Type B pancreatic cell (in vitro differentiated cells): ENCODE measurements around the gene PDPN. TPM values are rescaled to one million over a fixed set of nuclear protein-coding genes. Genes with fewer than 3 reads are reported as not detected.

Experiments used
- DNase-seq: peaks from one replicate; pipeline ENCODE4 v3.0.0; 2021; ENCODE audit warnings: mixed read lengths; ENCODE audit not compliant: unreplicated experiment; ENCODE audit errors: extremely low spot score
- H3K27ac Mint-ChIP-seq: 2 replicates; pipeline ENCODE4 v1.8.0; 2021; ENCODE audit warnings: mild to moderate bottlenecking, mixed read lengths
- H3K27me3 Mint-ChIP-seq: 2 replicates; pipeline ENCODE4 v1.8.0; 2021; ENCODE audit warnings: mixed read lengths
- H3K36me3 Mint-ChIP-seq: 2 replicates; pipeline ENCODE4 v1.8.0; 2021; ENCODE audit warnings: mixed read lengths
- H3K4me1 Mint-ChIP-seq: one replicate; pipeline ENCODE4 v1.8.0; 2021; ENCODE audit warnings: mixed read lengths; ENCODE audit not compliant: unreplicated experiment
- H3K4me3 Mint-ChIP-seq: 2 replicates; pipeline ENCODE4 v1.8.0; 2021; ENCODE audit warnings: mild to moderate bottlenecking, mixed read lengths
- H3K9me3 Mint-ChIP-seq: 2 replicates; pipeline ENCODE4 v1.8.0; 2021; ENCODE audit warnings: mixed read lengths
- total RNA-seq: library from RNA; stranded (reverse); gene quantifications from 2 replicates; pipeline ENCODE4 v1.2.1, GENCODE V29; 2021; ENCODE audit warnings: low replicate concordance
- TF ChIP-seq, protein P1 (sequence below): fragments of 200-600 bp; sonication (generic); conservative IDR thresholded peaks from 2 replicates; pipeline ENCODE4 v1.5.0; 2021; ENCODE audit warnings: antibody characterized with exemption, mild to moderate bottlenecking

Gene PDPN
- total RNA-seq, 1 donor from 2014 or later, result 24.2 TPM

DNA sequence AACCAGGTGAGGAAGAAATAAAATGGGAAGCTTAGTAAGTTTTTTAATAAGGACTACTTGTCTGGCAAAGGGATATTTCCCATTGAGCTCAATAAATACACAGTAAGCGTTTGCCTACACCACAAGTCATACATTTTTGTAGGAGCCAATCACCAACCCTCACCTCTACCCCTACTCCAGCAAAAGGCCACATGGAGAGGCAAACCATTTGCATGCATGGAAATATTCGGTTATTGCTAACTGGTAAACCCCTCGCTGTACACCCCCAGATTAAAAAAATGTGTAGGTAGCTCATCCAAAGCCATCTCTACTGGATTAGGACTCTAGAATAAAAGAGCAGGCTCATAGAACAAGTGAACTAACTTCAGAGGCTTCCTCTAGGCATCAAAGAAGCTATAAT is 21.1 kb downstream of the PDPN start:
- H3K4me3 Mint-ChIP-seq, result no peak overlapping the region
- no peaks in the 10 kb centered on the region for H3K27me3 Mint-ChIP-seq
- TF ChIP-seq, protein P1, sequence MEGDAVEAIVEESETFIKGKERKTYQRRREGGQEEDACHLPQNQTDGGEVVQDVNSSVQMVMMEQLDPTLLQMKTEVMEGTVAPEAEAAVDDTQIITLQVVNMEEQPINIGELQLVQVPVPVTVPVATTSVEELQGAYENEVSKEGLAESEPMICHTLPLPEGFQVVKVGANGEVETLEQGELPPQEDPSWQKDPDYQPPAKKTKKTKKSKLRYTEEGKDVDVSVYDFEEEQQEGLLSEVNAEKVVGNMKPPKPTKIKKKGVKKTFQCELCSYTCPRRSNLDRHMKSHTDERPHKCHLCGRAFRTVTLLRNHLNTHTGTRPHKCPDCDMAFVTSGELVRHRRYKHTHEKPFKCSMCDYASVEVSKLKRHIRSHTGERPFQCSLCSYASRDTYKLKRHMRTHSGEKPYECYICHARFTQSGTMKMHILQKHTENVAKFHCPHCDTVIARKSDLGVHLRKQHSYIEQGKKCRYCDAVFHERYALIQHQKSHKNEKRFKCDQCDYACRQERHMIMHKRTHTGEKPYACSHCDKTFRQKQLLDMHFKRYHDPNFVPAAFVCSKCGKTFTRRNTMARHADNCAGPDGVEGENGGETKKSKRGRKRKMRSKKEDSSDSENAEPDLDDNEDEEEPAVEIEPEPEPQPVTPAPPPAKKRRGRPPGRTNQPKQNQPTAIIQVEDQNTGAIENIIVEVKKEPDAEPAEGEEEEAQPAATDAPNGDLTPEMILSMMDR, result no peak
- peaks cover 4% of the 10 kb centered on the region for H3K9me3 Mint-ChIP-seq
- H3K36me3 Mint-ChIP-seq, result peaks cover 4% of the 10 kb centered on the region
- no peak for DNase-seq
- no peak overlapping the region for H3K27ac Mint-ChIP-seq
- peaks cover 10% of the 10 kb centered on the region for H3K4me1 Mint-ChIP-seq

- no peak for DNase-seq
- H3K36me3 Mint-ChIP-seq, result peaks cover 6% of the 10 kb centered on the region
- no peak overlapping the region for H3K27ac Mint-ChIP-seq
- peaks cover 4% of the 10 kb centered on the region for H3K9me3 Mint-ChIP-seq
- H3K4me3 Mint-ChIP-seq, result no peak overlapping the region
- TF ChIP-seq, protein P1, result no peak
- peaks cover 7% of the 10 kb centered on the region for H3K4me1 Mint-ChIP-seq
- H3K27me3 Mint-ChIP-seq, result no peaks in the 10 kb centered on the region
These were observed 21.5 kb downstream of the PDPN start for GRCh38 chr1:13605159-13605558.

DNA sequence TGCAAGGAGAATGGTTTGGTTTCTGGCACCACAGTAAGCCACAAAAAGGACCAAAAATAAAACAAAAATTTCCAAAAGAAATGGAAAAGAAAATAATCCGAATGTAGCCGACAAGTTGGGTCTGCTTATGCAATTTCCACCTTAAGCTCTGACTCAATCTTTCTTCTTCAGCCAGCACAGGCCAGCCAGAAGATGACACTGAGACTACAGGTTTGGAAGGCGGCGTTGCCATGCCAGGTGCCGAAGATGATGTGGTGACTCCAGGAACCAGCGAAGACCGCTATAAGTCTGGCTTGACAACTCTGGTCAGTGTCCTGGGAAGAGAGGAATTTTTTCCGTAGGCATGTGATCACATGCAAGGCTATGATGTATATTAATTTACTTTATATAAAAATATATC is 23.4 kb downstream of the PDPN start:
- TF ChIP-seq, protein P1, result no peak
- H3K4me1 Mint-ChIP-seq, result no peaks in the 10 kb centered on the region
- no peak overlapping the region for H3K27ac Mint-ChIP-seq
- H3K4me3 Mint-ChIP-seq, result no peak overlapping the region
- no peaks in the 10 kb centered on the region for H3K9me3 Mint-ChIP-seq
- H3K36me3 Mint-ChIP-seq, result peaks cover 12% of the 10 kb centered on the region
- H3K27me3 Mint-ChIP-seq, result no peaks in the 10 kb centered on the region
- no peak for DNase-seq

DNA sequence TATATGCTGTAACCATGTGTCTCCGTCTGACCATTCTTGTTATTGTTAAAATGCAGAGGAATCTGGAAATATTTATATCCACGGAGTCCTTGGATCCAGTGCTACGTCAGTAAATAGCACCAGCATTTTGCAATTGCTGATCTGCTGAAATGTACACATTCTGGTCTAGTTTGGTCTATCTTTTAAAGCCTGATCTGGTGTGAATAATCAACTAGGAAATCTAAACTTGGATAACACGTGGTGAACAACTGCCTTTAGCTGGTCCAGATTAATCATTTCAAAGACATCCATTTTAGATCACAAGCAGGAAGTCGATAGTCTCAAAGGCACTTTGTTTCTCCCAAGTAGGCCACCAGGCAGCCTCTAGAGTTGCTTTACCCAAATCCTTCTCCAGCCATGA is 32.6 kb downstream of the PDPN start:
- no peak overlapping the region for H3K4me3 Mint-ChIP-seq
- H3K9me3 Mint-ChIP-seq, result no peaks in the 10 kb centered on the region
- TF ChIP-seq, protein P1, result no peak
- no peaks in the 10 kb centered on the region for H3K4me1 Mint-ChIP-seq
- H3K36me3 Mint-ChIP-seq, result peaks cover 4% of the 10 kb centered on the region
- H3K27ac Mint-ChIP-seq, result no peak overlapping the region
- no peaks in the 10 kb centered on the region for H3K27me3 Mint-ChIP-seq
- no peak for DNase-seq

- no peak for DNase-seq
- no peak overlapping the region for H3K27ac Mint-ChIP-seq
- H3K4me3 Mint-ChIP-seq, result no peak overlapping the region
- H3K4me1 Mint-ChIP-seq, result no peaks in the 10 kb centered on the region
- TF ChIP-seq, protein P1, result no peak
- H3K9me3 Mint-ChIP-seq, result no peaks in the 10 kb centered on the region
- H3K36me3 Mint-ChIP-seq, result no peaks in the 10 kb centered on the region
- H3K27me3 Mint-ChIP-seq, result no peaks in the 10 kb centered on the region
These were observed 33.5 kb downstream of the PDPN start for GRCh38 chr1:13617108-13617507.

- Mint-ChIP-seq H3K27me3 (no peaks in the 10 kb centered on the region), H3K36me3 (no peaks in the 10 kb centered on the region), H3K9me3 (no peaks in the 10 kb centered on the region), H3K4me3 (no peak overlapping the region), H3K4me1 (no peaks in the 10 kb centered on the region), H3K27ac (no peak overlapping the region)
- TF ChIP-seq, protein P1, result no peak
- DNase-seq, result no peak
These were observed 34.1 kb downstream of the PDPN start for GRCh38 chr1:13617773-13618172.
